Coronary artery (tissue), 2 donors: ENCODE measurements around the gene TMA16.
"Not testable (repeated sequence)": the region's sequence is repeated elsewhere in the genome, so short reads cannot be mapped to it uniquely, and the experiment has no call there.

Experiments used
- DNase-seq: peaks from one replicate; pipeline ENCODE4 v3.0.0-alpha.2; 2017; ENCODE audit warnings: low spot score
- H3K27ac ChIP-seq, 2 donors: fragments of 200-600 bp; sonication (generic); one replicate each; pipeline ENCODE4 v1.5.1; 2016 to 2019
- H3K4me3 ChIP-seq: fragments of 200-600 bp; sonication (generic); 2 replicates; pipeline ENCODE4 v1.5.1; 2016; ENCODE audit warnings: mild to moderate bottlenecking, moderate library complexity
- TF ChIP-seq, protein P1 (sequence below): fragments of 200-600 bp; sonication (generic); IDR thresholded peaks from one replicate; pipeline ENCODE4 v1.5.1; 2019; ENCODE audit warnings: antibody characterized with exemption

The TMA16 gene

DNA sequence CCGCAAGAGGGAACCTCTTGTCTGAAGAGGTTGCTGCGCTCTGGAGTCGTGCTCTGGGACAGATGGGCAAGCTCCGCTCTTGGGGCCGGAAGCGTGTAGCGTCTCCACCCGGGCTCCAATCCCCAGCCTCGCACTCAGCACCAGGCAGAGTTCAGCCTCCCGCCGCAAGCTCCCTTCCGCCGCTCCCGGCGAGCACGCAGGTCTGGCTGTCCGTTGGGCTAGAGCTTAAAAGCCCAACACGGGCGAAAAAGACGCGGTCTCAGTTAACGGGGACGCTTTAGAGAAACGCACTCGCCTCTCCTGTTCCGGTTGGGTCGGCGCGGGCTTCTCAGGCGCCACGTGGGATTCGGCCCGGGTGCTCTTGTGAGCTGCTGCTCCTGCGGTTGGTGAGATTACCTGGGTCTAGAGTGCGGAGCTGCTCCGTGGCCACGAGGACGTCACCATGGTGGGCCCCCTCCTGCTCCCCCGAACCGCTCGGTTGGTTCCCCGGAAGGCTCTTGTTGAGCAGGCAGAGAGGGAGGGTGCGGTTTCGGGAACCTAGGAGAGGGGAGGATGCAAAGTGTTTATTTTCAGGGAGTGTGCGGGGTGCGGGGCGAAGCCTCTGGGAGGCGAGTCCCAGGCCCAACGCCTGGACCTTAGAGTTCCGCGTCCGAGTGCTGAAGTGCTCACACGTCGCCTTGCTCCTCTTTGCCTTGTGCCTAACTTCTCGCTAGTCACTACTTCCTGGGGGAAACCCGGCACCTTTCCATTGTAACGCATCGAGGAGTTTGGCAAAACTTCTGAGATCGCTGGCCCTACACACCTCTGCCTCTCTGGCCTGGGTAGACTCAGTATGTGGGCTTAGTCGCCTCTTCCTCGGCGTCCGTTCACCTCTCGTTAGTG, at the start of gene TMA16:
Gene TMA16 (plus strand): TSS at position 331 of the 882 bp plus-strand sequence. CDS start 112 bp downstream, at position 443.
- peak within 1 kb of the TSS; percentile 73 to 84 for H3K27ac ChIP-seq
- TF ChIP-seq, protein P1, sequence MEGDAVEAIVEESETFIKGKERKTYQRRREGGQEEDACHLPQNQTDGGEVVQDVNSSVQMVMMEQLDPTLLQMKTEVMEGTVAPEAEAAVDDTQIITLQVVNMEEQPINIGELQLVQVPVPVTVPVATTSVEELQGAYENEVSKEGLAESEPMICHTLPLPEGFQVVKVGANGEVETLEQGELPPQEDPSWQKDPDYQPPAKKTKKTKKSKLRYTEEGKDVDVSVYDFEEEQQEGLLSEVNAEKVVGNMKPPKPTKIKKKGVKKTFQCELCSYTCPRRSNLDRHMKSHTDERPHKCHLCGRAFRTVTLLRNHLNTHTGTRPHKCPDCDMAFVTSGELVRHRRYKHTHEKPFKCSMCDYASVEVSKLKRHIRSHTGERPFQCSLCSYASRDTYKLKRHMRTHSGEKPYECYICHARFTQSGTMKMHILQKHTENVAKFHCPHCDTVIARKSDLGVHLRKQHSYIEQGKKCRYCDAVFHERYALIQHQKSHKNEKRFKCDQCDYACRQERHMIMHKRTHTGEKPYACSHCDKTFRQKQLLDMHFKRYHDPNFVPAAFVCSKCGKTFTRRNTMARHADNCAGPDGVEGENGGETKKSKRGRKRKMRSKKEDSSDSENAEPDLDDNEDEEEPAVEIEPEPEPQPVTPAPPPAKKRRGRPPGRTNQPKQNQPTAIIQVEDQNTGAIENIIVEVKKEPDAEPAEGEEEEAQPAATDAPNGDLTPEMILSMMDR, result no peak
- peak; percentile 92 for DNase-seq
- H3K4me3 ChIP-seq, result peak within 1 kb of the TSS; percentile 84

DNA sequence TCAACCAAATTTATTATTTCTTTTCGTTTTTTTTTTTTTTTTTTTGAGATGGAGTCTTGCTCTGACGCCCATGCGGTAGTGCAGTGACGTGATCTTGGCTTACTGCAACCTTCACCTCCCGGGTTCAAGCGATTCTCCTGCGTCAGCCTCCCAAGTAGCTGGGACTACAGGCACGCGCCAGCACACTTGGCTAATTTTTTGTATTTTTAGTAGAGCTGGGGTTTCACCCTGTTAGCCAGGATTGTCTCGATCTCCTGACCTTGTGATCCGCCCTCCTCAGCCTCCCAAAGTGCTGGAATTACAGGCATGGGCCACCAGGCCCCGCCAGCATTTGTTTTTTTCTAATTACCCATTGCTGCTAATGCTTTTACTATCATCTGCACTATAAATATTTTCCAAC, 47.5 kb upstream of the TMA16 start:
- H3K27ac ChIP-seq, result peak overlapping the region in 1 of 2 donors; percentile 19
- not testable (repeated sequence) for DNase-seq, H3K4me3 ChIP-seq

DNA sequence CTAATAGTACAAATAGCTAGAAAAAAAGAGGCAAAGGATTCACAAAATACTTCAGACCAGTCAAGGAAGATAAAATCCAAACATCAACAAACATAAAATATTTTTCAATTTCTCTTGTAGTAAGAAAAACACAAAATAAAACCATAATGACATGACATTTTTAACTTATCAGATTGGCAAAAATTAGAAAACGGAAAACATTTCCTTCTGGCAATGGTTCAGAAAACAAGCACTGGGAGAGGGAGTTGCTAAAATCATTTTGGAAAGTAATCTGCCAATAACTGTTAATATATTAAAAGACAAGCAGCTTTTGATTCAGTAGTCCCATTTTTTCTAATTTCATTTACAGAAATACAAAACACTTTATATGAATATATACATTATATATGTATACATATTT, 47.0 kb upstream of the TMA16 start:
- TF ChIP-seq, protein P1, result no peak
- H3K4me3 ChIP-seq, result no peak overlapping the region
- no peak for DNase-seq
- no peak overlapping the region for H3K27ac ChIP-seq

DNA sequence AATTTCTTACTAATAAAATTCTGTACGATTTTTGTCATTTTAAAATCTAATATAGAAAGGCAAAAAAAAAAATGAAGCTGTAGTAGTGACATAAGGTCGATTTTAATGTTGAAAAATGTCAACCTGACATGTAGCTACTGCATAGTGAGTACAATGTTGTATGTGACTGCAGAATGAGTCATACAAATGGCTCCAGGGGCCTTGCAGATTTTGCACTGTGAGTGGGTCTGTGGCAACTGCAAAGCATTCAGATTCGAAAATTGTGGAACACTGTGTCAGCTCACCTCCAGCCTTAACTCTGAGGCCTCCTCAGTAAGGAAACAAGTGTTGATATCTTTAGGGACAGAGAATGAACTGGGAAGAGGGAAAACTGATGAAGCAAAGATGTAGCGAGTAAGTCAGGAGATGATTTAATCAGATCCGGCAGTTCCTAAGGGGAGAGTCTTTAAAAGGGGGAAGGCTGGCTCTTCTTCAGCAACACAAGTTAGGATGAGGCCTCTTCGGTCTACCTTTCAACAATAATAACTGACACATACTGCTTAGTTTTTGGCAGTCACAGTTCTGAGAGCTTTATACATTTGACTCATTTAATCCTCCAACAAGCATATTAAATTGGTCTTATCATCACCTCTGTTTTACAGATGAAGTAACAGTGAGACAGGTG, 45.8 kb upstream of the TMA16 start:
- TF ChIP-seq, protein P1, result no peak

DNA sequence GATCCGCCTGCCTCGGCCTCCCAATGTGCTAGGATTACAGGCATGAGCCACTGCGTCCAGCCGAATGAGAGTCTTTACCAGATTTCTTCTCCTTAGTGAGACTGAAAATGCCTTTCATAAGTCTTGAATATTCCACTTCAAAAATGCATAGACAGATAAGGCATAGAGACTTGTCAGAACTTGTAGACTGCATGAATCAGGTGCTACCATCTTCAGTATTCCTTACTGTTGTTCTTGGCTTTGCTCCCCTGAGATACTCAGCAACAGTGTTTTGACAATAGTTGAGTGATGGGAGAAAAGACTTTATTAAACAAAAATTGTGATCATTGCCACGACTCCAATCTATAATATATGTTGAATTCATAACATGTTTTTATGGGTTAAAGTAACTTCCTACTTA, 31.9 kb upstream of the TMA16 start:
- Histone ChIP-seq H3K27ac (no peak overlapping the region), H3K4me3 (no peak overlapping the region)
- DNase-seq, result no peak
- TF ChIP-seq, protein P1, result no peak

More for the DNA sequence above, 45.8 kb upstream of the TMA16 start:
- Histone ChIP-seq H3K4me3 (no peak overlapping the region), H3K27ac (no peak overlapping the region)
- DNase-seq, result no peak

DNA sequence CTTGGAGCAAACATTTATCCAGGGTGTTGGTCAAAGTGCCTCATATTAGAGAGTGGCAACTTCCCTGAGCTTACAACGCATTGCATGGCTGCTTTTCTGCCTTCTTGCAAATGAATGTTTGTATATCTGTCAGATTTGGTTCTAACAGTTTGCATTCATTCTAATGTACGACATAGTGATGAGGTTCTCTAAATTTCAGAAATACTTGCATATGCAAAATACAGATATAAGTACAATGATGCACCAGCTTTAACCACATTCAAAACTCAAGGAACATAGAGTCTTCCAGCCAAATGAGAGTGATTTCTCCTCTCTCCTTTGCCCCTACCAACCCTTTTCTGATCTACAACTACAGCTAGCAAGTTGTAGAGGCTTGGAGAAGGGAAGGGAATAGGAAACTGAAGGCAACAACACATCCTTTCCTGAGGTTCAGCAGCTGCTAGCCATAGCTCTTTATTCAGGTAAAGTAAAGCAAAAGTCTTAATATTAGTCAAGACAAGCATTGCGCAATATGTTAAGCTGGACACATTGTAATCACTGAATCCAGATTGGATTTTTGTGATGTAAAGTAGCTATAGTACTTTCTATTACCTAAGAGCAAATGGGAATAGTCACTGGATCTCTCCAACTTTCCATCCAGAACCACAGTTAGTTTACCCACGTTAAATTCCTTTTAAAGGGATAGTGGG, 27.3 kb upstream of the TMA16 start:
- DNase-seq, result no peak
- H3K4me3 ChIP-seq, result no peak overlapping the region
- H3K27ac ChIP-seq, result no peak overlapping the region
- TF ChIP-seq, protein P1, result no peak

DNA sequence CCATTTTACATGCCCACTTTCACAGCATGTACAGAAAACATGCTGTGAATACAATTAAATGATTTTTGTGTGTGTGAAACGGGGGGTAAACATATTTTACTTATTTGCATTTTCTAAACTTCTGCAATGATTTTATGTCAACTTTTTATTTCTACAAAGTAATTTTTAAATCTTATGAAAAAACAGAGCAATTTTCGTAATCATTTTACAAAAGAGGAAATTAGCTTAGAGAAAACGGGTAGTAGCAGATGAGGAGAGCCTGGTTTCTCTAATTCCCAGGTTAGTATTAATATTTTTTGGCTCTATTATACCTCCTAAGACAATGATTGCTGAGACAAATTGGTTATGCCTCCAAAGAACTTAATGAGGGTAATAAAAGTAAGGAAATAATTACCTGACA, 24.1 kb upstream of the TMA16 start:
- TF ChIP-seq, protein P1, result no peak
- H3K4me3 ChIP-seq, result no peak overlapping the region
- no peak overlapping the region for H3K27ac ChIP-seq
- DNase-seq, result no peak
